Osteoblast (primary cell): Measurements from ENCODE around the gene ABCG4. TPM values are rescaled to one million over a fixed set of nuclear protein-coding genes. Genes with fewer than 3 reads are reported as not detected.

ENCODE experiments used
- DNase-seq: peaks from one replicate; pipeline ENCODE4 v3.0.0; 2011; ENCODE audit warnings: low spot score, mixed read lengths; ENCODE audit not compliant: insufficient read length; ENCODE audit errors: missing footprints
- H2AFZ ChIP-seq: 2 replicates; pipeline ENCODE4 v1.6.0; 2011; ENCODE audit warnings: mild to moderate bottlenecking, low read length
- H3K27ac ChIP-seq: 2 replicates; pipeline ENCODE4 v1.5.1; 2011; ENCODE audit warnings: mild to moderate bottlenecking, low read depth, low read length, moderate library complexity
- H3K27me3 ChIP-seq: 2 replicates; pipeline ENCODE4 v1.6.0; 2012; ENCODE audit warnings: mild to moderate bottlenecking, control low read depth, inconsistent platforms, low read length, moderate library complexity; ENCODE audit not compliant: insufficient read depth
- H3K36me3 ChIP-seq: 2 replicates; pipeline ENCODE4 v1.5.1; 2011; ENCODE audit warnings: mild to moderate bottlenecking, low read length, control low read depth, moderate library complexity; ENCODE audit not compliant: insufficient read depth
- H3K4me1 ChIP-seq: 2 replicates; pipeline ENCODE4 v1.5.1; 2011; ENCODE audit warnings: mild to moderate bottlenecking, low read length, control low read depth, moderate library complexity; ENCODE audit not compliant: insufficient read depth
- H3K4me2 ChIP-seq: 2 replicates; pipeline ENCODE4 v1.6.0; 2011; ENCODE audit warnings: mild to moderate bottlenecking, low read length; ENCODE audit not compliant: insufficient read depth
- H3K4me3 ChIP-seq: fragments of 200-600 bp; sonication (generic); 3 replicates; pipeline ENCODE4 v1.5.1; 2012; ENCODE audit warnings: mild to moderate bottlenecking, low read length, inconsistent platforms; ENCODE audit not compliant: insufficient read depth
- H3K79me2 ChIP-seq: 2 replicates; pipeline ENCODE4 v1.6.0; 2012; ENCODE audit warnings: mild to moderate bottlenecking, low read length, control low read depth, inconsistent platforms; ENCODE audit not compliant: insufficient read depth
- H3K9me3 ChIP-seq: 2 replicates; pipeline ENCODE4 v1.5.1; 2011; ENCODE audit warnings: low read depth, low read length, control low read depth
- H4K20me1 ChIP-seq: 2 replicates; pipeline ENCODE4 v1.6.0; 2012; ENCODE audit warnings: mild to moderate bottlenecking, low read length, control low read depth; ENCODE audit not compliant: insufficient read depth
- total RNA-seq: library from RNA; depleted of rRNA; stranded (reverse); fragments of >200 nt; gene quantifications from 2 replicates; pipeline ENCODE4 v1.2.3, GENCODE V29; 2012
- TF ChIP-seq, protein P1 (sequence below): IDR thresholded peaks from 2 replicates; pipeline ENCODE4 v1.5.1; 2011; ENCODE audit warnings: mild to moderate bottlenecking, low read depth, low read length, moderate library complexity; ENCODE audit errors: extremely low read depth

Gene ABCG4
- total RNA-seq, 1 donor = not detected

DNA sequence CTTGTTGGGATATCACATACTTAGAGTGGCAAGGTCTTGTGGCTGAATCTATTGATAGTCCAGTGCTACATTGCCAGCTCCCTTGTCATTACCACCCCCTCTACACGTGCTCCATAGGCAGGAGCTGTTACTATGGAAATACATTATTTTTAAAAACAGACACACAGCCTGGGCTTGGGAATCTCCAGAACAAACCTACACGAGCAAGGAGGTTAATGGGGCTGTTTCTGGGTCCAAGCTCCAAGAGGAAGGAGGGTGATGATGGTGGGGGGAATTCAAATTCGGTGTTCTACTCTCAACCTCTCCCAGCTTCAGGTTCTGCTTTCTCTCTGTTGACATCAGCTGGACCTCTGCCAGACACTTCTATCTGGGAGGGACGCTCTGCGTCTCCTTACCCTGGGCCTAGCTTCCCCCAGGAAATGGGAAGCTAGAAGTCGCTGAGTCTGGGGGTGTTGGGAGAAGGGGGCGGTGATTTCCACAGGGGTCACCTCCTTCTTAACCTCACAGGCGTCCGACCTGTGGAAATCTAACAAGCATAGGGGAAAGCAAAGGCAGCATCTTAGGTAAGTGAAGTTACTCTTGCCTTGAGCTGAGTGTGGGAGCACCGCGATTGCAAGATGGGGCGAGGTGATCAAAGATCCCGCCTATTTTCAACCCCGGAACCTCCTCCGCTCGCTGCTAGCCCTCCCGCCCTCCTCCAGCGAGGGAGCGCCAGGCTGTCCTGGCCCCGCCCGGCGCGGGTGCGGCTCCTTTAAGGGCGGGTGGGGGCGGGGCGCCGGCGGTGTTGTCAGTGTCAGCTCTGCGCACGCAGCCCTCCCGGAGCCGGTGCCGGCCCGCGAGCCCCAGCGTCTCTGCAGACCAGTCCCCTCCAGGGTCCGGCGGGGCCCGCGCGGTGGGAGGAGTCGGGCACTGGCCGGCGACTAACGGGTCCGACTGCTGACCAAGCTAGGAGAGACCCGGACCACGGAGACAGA is 42.0 kb upstream of the ABCG4 start, which contains the start of gene C2CD2L:
Gene C2CD2L (plus strand): TSS at position 781 of the 974 bp plus-strand sequence. CDS start 398 bp downstream, outside the sequence.
- Histone ChIP-seq H3K9me3 (no peaks in the 10 kb centered on the region), H3K27ac (peak within 1 kb of the TSS; percentile 82), H3K4me2 (peak within 1 kb of the TSS; percentile 96), H3K27me3 (no peaks in the 10 kb centered on the region), H3K36me3 (peaks cover 15% of the 10 kb centered on the region), H3K4me1 (peaks cover 19% of the 10 kb centered on the region), H3K4me3 (peak within 1 kb of the TSS; percentile 86), H3K79me2 (peaks cover 24% of the 10 kb centered on the region), H4K20me1 (peaks cover 12% of the 10 kb centered on the region), H2AFZ (peak within 1 kb of the TSS; percentile 90)
- TF ChIP-seq, protein P1, sequence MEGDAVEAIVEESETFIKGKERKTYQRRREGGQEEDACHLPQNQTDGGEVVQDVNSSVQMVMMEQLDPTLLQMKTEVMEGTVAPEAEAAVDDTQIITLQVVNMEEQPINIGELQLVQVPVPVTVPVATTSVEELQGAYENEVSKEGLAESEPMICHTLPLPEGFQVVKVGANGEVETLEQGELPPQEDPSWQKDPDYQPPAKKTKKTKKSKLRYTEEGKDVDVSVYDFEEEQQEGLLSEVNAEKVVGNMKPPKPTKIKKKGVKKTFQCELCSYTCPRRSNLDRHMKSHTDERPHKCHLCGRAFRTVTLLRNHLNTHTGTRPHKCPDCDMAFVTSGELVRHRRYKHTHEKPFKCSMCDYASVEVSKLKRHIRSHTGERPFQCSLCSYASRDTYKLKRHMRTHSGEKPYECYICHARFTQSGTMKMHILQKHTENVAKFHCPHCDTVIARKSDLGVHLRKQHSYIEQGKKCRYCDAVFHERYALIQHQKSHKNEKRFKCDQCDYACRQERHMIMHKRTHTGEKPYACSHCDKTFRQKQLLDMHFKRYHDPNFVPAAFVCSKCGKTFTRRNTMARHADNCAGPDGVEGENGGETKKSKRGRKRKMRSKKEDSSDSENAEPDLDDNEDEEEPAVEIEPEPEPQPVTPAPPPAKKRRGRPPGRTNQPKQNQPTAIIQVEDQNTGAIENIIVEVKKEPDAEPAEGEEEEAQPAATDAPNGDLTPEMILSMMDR = no peak
- peak; percentile 99 for DNase-seq

DNA sequence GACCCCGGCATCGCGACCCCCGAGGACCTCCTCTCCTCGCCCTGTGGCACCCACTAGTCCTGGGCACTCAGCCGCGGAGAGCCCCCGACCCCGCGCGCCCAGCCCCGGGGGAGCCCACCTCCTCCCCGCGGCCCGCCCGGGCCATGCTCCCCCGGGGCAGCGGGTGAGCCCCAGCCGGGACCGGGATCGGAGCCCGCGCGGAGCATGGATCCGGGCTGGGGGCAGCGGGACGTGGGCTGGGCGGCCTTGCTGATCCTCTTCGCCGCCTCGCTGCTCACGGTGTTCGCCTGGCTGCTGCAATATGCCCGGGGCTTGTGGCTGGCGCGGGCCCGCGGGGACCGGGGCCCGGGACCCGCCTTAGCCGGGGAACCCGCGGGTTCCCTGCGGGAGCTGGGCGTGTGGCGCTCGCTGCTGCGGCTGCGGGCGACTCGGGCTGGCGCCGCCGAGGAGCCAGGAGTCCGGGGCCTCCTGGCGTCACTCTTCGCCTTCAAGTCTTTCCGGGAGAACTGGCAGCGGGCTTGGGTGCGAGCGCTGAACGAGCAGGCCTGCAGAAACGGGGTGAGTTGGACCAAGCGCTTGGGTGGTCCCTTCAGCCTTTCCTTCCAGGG is 41.2 kb upstream of the ABCG4 start:
- H3K4me2 ChIP-seq = peak overlapping the region; percentile 96
- H3K27ac ChIP-seq = peak overlapping the region; percentile 20
- H2AFZ ChIP-seq = peak overlapping the region; percentile 86

DNA sequence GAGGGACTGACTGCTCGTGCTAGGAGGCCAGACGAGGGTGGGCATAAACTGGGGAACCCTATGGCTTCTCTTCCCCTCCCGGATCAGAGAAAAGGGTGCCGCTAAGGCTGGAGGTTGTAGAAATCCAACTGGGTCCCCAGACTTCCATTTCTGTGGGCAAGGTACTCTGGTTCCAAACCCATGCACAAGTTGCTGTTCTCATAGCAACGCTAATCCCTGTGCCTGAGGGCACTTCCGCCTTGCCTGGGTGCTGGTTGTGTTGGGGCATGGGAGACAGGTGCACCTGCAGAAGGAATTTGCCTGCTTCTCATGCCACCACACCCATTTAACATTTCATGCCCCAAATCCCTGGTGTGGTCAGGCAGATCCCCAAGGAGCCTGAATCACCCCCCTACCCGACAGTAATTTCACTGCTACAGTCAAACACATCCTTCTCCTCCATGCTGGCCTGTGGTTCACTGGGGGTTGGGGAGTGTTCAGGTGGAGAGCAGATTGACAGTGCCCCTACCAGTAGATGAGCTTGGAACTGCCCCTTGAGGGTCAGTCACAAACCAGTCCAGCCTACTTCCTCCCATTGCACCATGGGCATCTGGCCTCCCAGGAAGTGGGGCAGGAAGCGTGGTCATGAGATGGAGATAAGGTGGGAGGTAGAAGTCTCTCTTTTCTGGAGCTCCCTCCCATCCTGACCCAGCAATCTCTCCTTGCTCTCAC is 40.6 kb upstream of the ABCG4 start:
- TF ChIP-seq, protein P1 = no peak
- no peaks in the 10 kb centered on the region for H3K27me3 ChIP-seq
- H3K4me2 ChIP-seq = peak overlapping the region; percentile 96
- peaks cover 12% of the 10 kb centered on the region for H4K20me1 ChIP-seq
- H3K27ac ChIP-seq = peak overlapping the region; percentile 20
- peak overlapping the region; percentile 86 for H2AFZ ChIP-seq
- peaks cover 24% of the 10 kb centered on the region for H3K79me2 ChIP-seq
- H3K36me3 ChIP-seq = peaks cover 25% of the 10 kb centered on the region
- peaks cover 19% of the 10 kb centered on the region for H3K4me1 ChIP-seq
- peak; percentile 92 for DNase-seq
- H3K9me3 ChIP-seq = no peaks in the 10 kb centered on the region
- H3K4me3 ChIP-seq = peak overlapping the region; percentile 86

More for the DNA sequence above, 41.2 kb upstream of the ABCG4 start:
- DNase-seq = peak; percentile 92
- Histone ChIP-seq H3K27me3 (no peaks in the 10 kb centered on the region), H3K36me3 (peaks cover 19% of the 10 kb centered on the region), H3K79me2 (peaks cover 24% of the 10 kb centered on the region), H3K4me1 (peaks cover 19% of the 10 kb centered on the region), H4K20me1 (peaks cover 12% of the 10 kb centered on the region), H3K4me3 (peak overlapping the region; percentile 86), H3K9me3 (no peaks in the 10 kb centered on the region)
- TF ChIP-seq, protein P1 = no peak
